ENCODE results near the gene TSC2. TPM values are rescaled to one million over a fixed set of nuclear protein-coding genes. Genes with fewer than 3 reads are reported as not detected.

The TSC2 gene
- total RNA-seq, 1 donor from 2014 or later, result 64.1 TPM

DNA sequence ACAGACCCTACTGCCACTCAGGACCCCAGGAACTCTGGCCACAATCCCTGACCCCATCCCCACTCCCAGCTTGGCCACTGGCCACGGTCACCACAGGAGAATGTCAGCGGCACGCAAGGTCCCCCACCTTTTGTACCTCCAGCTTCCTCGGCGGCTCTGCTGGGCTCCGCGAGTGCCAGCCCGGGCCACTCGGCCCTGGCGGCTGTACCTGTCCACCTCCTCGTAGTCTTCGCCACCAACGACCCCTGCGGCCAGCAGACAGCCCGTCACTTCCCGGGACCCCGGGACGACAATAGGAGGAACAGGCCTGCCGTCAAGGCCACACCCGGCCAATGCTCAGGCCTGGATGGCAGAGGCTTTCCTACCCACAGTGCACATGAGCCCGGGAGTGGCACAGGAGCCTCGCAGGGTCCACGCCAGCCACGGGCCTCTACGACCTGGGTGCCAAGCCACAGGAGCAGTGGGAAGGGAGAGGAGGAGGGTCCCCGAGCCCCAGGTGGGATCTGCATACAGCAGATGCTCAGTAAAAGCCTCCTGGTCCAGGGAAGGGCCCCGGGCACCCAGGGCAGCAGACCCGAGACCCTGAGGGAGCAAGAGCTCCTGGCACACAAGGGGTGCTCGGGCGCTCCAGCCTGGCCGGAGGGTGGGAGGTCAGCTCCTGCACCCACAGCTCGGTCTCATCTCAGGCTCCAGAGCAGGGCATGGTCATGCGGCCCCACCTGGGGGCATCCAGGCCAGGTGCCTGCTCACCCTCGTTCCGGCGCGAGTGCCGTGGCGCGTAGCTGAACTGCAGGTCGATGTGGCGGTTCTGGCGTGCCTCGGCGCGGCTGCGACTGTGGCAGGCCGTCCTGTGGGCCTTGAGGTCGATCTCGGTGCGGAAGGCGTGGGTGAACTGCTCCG is 46.1 kb upstream of the TSC2 start:
- DNase-seq (ENCODE audit: low read depth), result no peak
- H3K4me3 ChIP-seq (ENCODE audit: low read depth, low read length), result no peak overlapping the region
- TF ChIP-seq, protein P1, sequence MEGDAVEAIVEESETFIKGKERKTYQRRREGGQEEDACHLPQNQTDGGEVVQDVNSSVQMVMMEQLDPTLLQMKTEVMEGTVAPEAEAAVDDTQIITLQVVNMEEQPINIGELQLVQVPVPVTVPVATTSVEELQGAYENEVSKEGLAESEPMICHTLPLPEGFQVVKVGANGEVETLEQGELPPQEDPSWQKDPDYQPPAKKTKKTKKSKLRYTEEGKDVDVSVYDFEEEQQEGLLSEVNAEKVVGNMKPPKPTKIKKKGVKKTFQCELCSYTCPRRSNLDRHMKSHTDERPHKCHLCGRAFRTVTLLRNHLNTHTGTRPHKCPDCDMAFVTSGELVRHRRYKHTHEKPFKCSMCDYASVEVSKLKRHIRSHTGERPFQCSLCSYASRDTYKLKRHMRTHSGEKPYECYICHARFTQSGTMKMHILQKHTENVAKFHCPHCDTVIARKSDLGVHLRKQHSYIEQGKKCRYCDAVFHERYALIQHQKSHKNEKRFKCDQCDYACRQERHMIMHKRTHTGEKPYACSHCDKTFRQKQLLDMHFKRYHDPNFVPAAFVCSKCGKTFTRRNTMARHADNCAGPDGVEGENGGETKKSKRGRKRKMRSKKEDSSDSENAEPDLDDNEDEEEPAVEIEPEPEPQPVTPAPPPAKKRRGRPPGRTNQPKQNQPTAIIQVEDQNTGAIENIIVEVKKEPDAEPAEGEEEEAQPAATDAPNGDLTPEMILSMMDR (conservative IDR thresholded peaks at IDR 0.05; ENCODE audit: low read depth, low read length), result no peak

DNA sequence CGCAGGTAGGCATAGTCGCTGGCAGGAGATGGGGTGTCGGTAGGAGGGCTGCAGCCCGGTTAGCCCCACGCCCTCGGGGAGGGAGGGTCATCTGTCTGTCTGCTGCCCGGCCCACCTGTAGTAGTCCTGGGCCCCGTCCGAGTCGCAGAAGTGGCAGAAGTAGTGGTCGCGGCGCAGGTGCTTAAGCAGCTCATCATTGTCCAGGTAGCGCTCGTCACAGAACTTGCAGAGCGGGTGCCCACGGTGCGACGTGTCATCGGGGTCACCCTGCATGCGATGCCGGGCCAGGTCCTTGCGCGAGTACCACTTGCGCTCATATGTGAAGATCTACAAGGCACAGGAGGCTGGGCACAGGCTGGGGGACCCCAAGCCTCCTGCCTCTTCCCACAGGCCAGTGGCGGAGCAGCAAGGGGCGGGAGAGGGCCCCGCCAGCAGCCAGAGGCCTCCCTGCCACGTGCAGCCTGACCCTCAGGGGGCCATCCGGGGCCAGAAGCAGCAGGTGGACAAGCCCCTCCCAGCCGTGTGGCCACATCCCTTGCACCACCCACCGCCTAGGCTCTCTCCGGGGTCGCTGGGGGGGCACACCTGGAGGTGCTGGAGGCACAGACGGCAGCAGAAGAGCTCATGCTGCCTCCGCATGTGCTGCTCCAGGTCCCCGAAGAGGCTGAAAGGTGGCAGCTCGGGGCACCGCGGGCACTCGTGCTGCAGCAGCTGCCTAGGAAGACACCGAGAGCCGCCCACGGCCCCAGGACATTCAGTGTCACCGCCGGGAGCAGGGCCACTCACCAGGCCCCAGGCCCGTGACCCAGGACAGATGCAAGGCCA is 45.2 kb upstream of the TSC2 start:
- no peak overlapping the region for H3K4me3 ChIP-seq (ENCODE audit: low read depth, low read length)
- DNase-seq (ENCODE audit: low read depth), result no peak
- TF ChIP-seq, protein P1 (conservative IDR thresholded peaks at IDR 0.05; ENCODE audit: low read depth, low read length), result no peak

DNA sequence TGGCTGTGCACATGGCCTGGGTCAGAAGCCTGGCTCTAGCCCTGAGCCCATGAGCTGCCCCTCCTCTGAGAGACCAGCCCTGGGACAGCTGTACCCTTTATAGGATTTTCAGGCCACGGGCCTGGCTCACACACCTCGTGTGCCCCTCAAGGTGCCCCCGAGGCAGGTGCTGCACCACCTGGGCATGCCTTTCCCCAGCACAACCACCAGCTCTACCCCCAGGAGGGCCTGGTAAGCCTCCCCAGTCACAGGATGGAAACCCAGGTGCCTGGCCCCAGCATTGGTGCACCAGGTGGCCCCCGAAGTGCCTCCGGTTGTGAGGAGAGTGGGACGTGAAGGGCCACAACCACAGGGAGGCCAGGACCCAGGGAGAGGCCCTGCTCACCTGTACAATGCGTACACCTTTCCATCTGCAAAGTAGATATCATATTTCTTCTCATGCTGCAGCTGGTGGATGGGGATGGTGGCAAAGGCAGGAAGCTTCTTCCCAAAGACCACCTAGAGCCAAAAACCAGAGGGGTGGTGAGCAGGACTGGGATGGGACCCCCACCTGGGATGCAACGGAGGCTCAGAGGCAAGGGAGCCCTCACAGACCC is 44.5 kb upstream of the TSC2 start:
- TF ChIP-seq, protein P1 (conservative IDR thresholded peaks at IDR 0.05; ENCODE audit: low read depth, low read length), result no peak
- DNase-seq (ENCODE audit: low read depth), result no peak
- no peak overlapping the region for H3K4me3 ChIP-seq (ENCODE audit: low read depth, low read length)

DNA sequence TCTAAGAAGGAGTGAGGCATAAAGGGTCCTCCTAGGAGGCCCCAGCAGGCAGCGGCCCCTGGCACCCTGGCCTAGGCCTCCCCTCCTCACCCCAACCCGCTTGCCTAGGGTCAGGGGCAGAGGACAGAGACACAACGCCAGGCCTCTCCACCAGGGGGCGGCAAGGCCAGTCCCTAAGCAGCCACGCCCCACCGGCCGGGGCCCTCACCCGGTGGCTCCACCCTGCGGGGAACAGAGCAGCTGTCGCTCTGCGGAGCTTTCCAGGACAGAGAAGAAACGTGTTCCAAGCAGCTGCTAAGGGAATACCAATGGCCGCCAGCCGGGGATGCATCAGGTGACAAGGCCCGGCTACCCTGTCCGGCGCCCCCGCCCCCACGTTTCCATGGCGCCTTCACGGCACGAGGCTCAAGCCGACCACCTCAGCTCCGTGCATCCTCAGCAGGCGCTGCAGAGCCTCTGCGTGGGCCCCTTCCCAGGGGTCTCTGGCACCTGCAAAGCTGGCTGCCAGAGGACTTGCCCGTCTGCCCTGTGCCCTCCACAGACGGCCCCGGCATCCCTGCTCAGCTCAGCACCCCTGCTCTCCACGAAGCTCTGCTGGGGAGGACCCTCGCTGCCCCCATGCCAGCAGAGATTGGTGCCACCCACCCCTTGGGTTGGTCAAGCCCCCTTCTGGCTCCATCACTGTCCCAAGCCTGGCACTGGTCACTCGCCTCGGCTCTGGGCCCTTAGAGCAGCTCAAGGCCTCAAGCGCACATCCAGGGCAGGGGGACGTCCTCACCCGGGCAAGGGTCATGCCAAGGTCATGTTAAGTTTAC is 43.8 kb upstream of the TSC2 start:
- DNase-seq (ENCODE audit: low read depth), result no peak
- TF ChIP-seq, protein P1 (conservative IDR thresholded peaks at IDR 0.05; ENCODE audit: low read depth, low read length), result peak; percentile 88
- H3K4me3 ChIP-seq (ENCODE audit: low read depth, low read length), result no peak overlapping the region

DNA sequence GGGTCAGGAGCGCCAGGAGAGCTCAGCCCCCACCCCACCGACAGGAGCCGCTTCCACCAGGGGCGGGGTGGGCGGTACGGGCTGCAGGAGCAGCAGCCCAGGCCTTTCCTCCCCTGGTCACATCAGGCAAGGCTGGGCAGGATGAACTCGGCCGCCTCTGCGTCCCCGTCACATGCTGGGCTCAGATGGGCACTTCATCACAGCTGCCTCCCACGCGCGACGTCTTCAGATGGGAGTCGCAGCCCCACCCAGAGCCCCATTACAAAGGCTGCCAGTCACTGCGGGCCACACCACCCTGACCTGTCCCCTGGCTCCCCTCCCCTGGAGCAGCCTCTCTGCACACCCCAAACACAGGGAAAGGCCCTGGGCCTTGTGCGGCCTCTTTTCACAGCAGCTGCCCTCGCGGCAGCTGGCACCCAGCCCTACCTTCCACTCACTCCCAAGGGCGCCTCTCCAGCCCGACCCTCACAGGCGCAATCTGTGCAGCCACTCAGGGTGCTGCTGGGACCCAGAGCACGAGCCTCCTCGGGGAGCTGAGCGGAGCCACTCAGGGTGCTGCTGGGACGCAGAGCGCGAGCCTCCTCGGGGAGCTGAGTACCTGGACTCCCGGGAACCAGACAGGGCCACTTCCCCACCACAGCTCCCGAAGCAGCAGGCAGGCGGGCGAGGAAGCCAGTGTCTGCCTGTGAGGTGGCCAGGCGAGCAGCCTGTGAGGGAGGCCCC is 42.8 kb upstream of the TSC2 start:
- TF ChIP-seq, protein P1 (conservative IDR thresholded peaks at IDR 0.05; ENCODE audit: low read depth, low read length), result no peak
- no peak for DNase-seq (ENCODE audit: low read depth)
- no peak overlapping the region for H3K4me3 ChIP-seq (ENCODE audit: low read depth, low read length)

DNA sequence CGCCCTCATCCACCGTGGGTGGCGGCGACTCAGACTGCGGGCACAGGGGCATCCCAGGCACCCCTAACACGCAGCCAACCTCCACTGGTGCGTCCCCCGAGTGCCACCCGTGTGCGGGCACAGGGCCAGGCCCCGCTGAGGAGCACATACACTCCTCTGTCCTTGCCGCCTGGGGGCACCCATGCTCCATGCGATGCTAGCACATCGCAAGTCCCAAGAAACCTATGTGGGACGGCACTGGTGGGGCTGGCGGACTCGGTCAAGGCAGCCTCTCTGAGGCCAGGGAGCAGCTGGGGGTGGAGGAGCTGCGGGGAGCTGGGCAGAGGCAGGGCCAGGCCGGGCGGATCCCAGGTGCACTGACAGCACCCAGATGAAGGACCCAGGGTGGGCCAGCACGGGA is 42.1 kb upstream of the TSC2 start:
- no peak for DNase-seq (ENCODE audit: low read depth)
- TF ChIP-seq, protein P1 (conservative IDR thresholded peaks at IDR 0.05; ENCODE audit: low read depth, low read length), result no peak
- no peak overlapping the region for H3K4me3 ChIP-seq (ENCODE audit: low read depth, low read length)

All from epithelial cell of proximal tubule (primary cell).